GM18907 (cell line): ENCODE results near the gene GPD2.
"Not testable (repeated sequence)": the region's sequence is repeated elsewhere in the genome, so short reads cannot be mapped to it uniquely, and the experiment has no call there.

Source experiments
- ATAC-seq: cut with Tn5 transposase; IDR thresholded peaks from one replicate; pipeline ENCODE4 v1.9.1; 2021; ENCODE audit warnings: mild to moderate bottlenecking, moderate library complexity; ENCODE audit not compliant: unreplicated experiment

GPD2 gene

DNA sequence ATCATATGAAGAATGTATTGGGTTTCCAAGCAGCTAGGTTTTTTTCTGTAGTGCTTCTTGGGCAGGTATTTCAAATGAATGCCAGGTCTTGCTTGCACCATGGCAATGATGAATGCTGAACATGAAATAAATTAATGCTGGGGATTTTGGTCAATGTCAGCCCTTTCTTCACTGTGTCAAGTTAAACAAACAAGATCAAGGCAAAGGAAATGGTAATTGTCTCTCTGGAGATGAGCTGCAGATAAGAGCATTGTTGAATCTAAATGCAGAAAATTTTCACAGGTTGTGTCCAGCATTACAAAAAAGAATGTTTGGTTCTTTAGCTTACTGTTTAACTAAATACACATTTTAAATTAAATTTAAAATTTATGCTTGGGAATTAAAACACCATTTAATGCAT is 144.3 kb downstream of the GPD2 start:
- no peak for ATAC-seq

DNA sequence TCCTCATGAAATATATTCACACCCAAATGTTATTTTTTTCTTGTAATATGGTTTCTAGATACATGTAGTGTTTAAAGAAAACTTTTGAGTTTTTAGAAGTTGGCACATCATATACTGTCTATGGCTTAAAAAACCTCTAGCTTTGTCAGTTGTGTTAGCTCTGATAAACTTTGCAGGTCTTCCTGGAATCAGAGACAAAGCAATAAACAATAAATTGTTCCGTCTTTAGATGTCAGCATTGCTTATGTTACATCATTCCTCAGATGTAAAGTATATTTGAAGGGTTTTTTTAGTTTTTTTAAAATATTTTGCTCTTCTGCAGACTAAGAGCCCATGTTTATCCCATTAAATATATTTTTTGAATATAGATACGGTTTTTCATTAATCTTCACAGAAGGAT is 145.1 kb downstream of the GPD2 start:
- ATAC-seq, result no peak

DNA sequence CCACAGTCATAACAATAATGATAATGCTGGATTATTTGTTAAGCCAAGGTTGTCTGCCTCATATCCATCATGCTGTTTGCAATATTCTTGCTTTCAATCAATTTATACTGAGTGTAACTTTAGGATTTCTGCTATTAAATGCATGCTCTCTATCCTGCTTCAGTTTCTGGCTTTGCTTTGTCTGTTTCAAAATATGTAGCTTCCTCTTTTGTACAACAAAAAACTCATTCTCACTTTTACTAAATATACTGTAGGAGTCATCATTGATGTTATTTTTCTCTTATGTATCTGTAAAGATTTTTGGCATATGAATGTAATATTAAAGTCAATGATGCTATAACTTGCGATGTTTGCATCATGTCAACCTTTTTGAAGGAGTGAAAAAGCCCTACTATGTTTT is 149.3 kb downstream of the GPD2 start:
- no peak for ATAC-seq

DNA sequence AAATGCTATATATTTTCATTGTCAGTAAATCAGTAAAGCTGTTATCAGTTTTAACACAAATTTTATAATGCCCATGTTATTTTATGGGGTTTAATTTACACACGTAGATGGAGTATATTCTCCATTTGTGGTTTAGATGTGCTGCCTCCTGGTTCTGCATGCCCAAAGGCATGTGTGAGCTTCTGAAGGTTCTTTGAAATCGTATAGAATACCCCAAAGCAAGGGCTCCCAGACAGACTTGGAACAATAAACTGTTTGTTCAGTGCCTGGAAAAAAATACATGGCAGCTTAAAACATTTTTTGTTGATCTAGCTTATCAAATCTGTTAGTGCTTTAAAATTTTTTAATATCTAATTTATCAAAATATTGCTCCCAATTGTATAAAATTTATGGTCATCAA is 150.4 kb downstream of the GPD2 start:
- ATAC-seq, result no peak

DNA sequence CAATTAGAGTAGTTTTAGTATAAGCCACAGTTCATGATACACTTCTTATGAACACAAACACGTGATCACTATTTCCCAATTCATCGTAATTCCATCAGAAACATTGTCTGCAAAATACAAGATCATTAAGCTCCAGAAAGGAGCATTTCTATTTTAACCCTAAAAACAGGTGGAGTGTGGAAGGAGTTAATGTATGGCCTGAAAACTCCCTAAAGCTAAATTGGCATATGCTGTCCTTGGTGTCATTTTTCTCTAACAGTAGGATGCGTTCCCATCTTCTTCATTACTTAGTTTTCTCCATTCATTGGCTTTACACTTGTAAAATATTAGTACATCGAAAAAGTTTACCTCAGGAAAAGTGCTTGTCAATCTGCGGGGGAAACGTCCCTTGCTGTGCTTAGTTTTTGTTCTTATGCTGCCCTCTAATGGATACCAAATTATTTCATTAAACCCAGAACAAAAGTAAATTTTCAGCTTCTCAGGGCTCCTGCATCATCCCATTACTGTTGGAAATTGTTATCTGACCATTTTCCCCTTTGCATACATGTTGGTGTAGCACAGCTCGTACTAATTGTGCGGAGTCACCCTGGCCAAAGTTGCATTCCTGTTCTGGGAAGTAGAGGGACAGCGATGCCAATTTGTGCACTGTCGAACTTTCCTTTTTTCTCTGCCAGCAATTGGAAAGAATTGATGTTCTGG is 153.4 kb downstream of the GPD2 start:
- peak; percentile 78 for ATAC-seq

DNA sequence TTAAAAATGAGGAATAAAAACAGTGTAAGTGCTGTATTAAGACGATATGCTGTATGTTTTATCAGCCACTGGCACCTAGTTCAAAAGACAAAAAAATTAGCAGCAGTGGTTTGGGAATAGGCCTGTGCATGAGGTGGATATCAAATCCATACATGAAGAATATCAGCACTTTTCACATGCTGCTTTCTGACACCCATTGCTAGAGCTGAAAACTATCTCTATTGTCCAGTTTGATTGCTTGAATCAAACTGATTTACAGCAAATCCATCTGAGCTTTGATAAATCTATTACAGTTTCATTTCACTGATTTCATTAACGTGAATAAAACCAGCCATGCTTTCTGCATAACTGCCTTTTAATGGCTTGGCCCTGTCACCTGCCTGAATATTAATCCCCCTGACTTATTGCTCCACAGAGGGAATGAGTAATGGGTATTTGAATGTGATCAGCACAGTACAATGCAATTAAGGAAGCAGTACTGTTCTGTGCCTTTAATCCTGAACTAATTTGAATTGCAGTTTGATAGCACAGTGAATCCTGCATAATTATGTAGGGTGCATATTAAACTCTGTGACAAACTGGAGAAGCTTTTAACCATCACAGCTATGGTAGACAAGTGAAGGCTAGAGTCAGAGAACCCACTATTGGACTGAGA is 154.0 kb downstream of the GPD2 start:
- no peak for ATAC-seq

DNA sequence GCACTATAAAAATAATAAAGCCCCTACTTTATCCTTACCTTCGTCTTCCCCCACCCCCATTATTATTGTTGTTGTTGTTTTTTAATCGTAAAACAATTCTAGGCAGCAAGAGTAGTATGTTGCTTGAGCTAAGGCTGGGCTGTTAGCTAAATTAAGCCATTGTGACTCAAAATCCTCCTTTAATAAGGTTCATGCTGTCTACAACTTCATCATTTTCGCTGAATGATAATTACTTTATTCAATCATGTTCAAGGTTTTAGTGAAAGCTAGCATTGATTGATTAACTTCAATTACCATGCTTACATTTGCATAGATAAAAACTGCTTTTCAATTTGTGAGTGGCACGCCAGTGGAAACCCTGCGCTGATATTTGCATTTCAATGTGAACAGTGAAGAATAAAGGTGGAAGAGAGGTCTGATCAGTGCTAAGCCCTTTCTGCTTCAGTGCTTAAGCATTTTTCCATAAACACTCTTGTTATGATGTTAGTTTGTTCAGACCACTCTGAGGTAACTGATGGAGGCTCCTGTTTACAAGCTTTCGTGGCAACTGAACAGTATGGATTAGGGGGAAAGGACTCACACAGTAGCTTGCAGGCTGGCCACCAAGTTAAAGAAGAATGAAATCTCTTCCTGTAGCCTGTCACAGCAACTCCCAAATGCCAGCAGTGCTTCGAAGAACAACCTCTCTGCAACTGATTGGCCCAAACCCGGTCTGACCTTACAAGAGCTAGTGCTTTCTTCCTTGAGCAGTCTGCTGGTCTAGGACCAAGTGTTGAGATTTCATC is 156.8 kb downstream of the GPD2 start:
- no peak for ATAC-seq

DNA sequence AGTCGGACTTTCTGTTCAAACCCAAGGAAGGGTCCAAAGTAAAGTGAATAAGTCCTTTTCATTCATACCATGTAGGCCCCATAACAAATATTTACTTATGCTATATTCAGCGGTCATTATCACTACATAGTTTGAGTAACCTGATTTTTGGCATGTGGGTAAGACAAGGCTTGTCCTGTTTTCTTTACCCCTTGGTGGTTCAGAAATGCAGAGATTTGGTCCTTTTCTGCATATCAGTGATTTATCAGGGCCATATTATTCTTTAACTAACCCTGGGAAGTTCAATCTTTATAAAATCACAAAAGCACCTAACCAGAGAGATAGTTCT is 157.4 kb downstream of the GPD2 start:
- ATAC-seq, result no peak

DNA sequence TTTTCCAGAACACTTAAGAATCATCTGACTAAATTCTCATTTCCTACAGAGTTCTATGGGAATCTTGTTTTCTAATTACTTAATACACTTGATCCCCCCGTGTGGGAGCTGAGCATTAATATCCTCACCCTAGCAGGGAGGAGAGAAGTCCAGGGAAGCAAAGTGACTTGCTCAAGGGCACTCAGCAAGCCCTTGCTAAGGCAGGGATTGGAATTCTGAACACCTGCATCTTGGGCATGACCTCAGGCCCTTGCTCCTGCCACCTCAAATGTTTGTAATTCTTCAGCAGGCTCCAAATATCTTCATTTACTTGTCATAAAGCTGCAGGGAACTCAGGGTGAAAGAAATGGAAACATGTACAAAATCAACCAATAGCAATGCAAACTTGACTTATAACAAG is 162.4 kb downstream of the GPD2 start:
- ATAC-seq, result no peak

DNA sequence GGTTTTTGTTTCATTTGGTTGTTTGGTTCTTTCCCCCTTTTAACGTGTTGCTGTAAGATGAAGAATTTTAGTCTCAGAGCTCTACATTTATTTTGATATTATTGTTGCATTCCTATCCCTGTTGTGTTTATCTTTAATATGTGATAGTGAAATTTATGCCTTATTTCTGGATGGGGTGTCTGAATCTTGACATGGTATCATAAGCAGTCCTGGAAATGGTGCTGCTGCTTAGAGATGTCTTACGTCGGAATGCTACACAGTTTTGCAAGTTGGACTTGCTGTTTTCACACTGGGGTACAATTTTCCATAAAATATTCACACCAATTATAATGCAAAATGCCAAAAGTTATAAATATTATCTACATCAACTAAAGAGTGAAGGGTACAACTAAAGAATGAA is 164.0 kb downstream of the GPD2 start:
- no peak for ATAC-seq

DNA sequence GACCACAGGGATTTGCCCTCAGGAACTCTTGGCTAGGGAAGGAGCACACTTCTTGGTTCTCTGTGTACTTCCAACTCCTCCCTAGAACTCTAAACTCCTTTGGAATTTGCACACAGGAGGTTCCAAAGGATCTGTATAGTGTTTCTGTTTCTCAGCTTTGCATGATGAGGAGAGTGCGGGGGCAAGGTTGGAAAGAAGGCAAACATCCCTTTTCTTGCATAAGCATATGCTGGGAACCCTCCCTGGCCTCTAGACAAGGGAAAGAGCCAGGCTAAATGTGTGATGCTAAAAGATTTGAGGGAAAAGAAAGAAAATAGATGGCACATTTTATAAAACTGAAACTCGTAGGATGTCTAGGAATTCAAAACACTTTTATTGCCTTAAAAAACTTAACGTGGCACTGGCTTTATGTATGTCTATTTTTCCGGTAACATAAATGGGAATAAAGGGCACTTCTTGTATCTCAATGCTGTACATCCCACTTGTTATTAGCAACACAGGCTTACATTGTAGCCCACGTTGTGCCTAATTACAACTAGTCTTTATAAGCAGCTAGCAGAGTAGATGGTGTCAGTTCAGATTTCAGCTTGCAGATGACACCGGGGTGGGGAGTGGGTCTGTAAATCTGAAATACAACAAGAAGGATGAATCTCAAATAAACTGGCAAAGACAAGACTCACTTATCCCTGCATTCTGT is 165.8 kb downstream of the GPD2 start:
- ATAC-seq, result no peak

DNA sequence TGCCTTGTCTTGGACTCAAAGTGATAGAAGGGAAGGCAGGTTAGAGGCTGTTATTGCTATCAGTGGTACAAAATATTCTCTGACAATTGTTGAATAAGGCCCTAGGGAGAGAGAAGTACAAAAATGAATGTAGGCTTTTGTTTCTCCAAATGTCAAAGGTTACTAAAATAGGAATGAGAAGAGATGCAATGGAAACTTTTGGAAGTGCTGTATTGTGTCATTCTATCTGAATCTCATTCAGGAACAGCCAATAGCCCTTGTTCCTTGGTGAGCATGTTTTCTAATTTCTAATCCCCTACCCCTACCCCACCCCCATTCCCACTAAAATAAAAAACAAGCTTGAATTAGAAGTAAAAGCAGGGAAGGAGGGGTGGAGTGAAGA is 166.4 kb downstream of the GPD2 start:
- ATAC-seq, result no peak

DNA sequence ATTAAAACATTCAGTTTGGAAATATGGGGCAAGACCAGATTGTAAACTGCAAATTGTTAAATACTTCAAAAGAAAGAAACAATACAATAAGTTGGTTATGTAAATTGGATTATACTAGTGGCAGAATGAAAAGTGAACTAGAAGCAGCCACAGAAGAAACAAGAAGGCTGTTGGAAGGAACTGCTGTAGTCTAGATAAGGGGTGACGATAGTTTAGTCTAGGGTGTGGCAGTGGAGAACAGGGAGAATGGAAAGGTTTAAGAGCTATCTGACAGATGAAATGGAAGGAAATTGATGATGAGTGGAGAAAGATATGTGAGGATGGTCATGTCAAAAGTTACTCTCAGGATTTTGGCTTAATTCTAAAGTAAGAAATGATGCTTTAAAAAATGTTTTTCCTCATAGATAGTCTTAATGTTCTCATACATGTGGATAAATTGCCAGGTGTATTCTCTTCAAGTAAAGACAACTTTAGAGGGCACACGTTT is 179.7 kb downstream of the GPD2 start:
- ATAC-seq, result no peak

DNA sequence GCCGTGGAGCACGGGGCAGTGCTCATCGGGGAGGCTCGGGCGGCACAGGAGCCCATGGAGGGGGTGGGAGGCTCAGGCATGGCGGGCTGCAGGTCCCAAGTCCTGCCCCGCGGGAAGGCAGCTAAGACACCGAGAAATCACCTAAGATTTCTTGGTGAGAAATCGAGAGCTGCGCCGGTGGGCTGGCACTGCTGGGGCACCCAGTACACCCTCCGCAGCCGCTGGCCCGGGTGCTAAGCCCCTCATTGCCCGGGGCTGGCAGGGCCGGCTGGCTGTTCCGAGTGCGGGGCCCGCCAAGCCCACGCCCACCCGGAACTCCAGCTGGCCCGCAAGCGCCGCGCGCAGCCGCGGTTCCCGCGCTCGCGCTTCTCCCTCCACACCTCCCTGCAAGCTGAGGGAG is 181.9 kb downstream of the GPD2 start:
- ATAC-seq, result not testable (repeated sequence)

DNA sequence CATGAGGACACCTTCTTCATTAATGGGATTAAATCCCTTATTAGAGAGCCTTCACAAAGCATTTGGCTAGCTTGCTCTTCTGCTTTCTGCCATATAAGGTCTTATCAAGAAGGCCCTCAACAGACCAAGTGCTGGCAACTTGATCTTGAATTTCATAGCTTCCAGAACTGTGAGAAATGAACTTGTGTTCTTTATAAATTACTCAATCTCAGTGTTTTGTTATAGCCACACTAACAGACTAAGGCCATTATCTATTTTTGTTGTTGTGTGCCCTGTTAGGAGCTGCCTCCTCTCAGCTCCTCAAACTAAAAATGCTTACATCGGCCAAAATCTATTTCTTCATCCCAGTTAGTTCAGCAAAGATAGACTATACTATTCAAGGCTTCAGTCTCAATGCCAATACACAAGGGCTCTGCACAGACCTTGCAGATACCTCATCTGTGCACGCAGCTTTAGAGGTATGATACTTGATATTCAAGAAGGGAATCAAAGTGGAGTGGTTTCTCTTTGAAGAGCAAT is 182.9 kb downstream of the GPD2 start:
- no peak for ATAC-seq

DNA sequence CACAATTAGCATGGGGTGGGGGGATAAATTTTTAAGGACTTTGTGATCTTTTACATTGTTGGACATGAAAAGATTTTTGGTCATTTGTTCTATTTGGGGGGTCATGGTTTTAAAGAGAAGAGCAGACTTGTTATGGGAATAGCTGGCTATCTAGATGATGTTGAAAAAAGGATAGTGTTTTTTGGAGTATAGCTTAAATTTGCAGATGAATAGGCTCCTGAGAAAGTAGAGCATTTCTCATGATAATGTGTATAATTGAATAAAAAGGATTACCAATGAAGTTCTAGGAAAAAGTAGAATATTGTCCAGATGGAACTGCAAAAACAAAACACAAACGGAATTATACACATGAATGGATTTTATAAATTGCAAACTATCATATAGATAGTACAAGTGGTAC is 186.3 kb downstream of the GPD2 start:
- no peak for ATAC-seq

DNA sequence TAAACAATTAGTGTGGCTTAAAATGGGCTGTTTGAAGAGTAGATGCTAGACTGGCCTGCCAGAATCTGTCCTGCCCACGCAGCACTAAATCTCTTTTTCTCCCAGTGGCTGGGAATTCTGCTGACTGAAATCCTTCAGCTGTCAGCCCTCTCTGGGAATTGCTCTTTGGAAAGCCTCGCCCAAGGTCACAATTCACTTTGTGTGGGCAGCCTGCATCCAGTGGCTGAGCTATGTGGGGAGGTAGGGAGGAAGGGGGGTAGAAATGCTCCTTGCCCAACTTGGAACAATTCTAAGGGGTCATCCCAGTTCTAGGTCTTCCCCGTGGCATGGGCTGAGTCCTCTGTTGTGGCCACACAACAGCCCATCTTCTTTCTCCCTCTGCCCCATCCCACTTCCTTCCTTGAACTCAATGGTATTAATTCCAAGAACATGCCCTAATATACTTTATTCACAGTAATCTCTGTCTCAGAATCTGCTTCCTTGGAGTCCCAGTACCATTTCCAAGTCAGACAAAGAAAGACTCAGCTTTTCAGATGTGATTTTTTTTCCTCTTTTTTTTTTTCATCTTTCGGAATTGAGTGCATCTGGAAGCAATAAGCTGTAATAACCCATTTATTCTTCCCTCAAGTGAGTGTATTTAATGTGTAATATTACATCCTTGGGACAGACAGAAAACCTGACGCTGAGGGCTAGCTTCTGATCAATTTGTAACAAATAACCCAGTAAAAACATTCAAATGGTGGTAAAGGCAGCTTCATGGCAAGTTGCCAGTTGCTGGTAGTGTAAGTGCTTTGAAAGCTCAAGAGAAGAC is 189.4 kb downstream of the GPD2 start:
- ATAC-seq, result no peak

DNA sequence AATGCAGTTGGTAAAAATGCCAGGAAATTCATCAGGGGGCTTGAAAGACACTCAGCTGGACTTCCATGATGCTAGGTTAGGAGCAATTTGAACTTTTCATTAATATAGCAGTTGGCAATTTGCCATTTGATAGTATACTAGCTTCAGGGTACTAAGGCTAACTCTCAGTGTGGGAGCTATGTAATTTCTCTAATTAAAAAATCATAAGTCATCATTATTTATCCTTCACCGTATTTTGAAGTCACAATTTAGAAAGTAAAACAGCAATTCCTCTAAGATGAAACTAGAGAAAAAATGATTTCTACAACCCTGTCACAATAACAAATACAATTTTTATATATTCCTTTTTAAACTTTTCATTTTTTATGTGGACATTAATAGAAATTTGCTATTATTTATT is 190.8 kb downstream of the GPD2 start:
- no peak for ATAC-seq

DNA sequence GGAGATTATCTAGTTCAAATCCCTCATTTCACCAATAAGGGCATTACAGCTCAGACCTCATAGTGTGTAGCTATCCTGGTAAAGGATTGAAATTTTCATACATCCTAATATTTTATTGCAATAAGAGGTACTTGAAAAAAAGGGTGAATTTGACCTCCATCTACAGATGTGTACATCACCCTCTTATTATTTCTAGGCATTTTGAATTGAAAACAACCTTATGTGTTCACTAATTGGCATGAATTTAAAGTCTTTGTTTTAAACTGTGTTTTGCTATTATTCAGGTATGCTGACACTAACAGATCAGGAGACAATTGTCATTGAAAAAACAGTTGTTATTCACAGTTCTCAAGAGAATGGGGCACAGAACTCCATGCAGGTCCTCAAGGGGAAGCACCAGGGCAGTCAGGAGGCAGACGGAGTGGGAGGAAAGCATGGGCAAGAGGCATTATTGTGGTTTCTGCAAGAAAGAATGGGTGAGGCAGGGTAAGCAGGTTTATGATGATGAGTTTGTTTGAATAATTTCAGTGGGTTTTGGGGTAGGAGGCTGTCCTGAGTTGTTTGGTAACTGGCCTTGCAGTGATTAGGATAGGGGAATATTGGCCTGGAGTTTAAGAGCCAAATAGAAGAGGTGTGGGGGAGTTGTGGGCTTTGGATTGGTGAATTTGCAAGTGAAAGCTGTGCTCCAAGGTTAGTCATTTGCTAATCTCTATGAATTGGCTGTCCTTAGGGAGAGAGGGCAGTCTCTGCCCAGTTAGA is 194.6 kb downstream of the GPD2 start:
- ATAC-seq, result no peak

DNA sequence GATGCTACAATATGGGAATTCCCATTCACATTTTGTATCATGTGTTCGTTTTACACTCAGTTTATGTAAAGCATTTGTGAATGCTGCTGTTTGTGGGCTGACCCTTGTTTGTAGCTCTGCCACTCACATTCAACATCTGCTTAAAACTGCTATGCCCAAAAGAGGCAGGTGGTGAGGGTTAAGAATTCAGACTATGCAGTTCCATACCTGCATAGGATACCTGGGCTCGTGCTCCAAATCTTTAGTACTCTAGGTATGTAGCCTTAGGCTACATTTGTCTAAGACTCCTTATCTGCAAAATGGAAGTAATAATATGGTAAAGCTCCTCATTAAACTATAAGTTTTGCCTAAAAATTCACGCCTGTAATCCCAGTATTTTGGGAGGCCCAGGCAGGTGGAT is 199.5 kb downstream of the GPD2 start:
- ATAC-seq, result no peak
